HG02852 (cell line): ENCODE data around the gene YPEL4.
"Not testable (repeated sequence)": the region's sequence is repeated elsewhere in the genome, so short reads cannot be mapped to it uniquely, and the experiment has no call there.

Experiments used
- ATAC-seq: cut with Tn5 transposase; IDR thresholded peaks from one replicate; pipeline ENCODE4 v1.9.1; 2021; ENCODE audit warnings: mild to moderate bottlenecking, moderate library complexity; ENCODE audit not compliant: unreplicated experiment

The YPEL4 gene, protein sequence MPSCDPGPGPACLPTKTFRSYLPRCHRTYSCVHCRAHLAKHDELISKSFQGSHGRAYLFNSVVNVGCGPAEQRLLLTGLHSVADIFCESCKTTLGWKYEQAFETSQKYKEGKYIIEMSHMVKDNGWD

DNA sequence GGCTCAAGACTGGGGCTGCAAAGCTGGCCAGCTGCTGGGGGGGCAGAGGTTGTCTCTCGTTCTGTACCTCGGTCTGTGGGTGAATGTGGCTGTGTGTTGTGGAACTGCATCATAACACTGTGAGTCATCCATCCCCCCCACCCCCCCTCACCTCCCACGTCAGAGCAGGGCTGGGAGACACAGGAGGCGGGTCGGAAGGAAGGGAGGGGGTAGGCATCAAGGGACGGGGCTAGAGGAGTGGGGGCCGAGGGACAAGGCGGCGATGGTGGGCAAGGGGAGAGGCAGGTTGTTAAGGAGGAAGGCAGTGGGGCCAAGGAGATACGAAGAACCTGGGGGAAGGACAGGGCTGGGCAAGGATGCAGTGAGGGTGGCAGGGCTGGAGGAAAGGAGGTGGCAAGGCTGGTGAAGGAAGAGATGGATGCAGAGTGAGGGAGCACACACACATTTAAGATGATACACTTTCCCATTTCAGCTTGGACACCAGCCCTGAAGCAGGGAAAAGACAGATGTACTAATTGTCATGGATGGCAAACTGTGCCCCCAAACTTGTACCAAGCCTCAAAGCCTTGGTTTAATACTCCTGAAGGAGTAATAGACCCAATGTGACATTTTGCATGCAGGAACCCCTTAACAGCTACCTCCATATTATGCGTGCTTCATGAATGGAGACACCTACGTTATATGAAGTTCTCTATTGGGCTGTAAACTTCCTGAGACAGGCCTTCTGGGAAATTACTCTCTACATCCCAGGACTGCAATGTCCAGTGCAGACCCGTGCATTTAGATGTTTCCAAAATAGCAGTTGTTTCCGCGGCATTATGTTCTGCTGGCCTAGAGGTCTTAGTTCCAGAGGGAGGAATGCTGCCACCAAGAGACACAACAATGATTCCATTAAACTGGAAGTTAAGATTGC, at the start of gene YPEL4:
Gene YPEL4, minus strand, starts transcription at position 87 of the 913 bp plus-strand sequence. CDS start 2,805 bp downstream, outside the sequence.
- ATAC-seq: no peak

DNA sequence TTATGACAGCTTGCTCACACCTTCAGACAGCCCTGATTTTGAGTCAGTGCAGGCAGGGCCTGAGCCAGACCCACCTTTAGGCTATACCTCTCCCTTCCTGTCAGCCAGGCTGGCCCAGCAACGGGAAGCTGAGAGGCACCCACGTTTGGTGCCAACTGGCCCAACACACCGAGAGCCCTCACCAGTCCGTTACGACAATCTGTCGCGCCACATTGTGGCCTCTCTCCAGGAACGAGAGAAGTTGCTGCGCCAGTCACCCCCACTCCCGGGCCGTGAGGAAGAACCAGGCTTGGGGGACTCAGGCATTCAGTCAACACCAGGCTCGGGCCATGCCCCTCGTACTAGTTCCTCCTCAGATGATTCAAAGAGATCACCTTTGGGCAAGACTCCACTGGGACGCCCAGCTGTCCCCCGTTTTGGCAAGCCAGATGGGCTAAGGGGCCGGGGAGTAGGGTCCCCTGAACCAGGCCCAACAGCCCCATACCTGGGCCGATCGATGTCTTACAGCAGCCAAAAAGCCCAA, 49.2 kb upstream of the YPEL4 start:
- no peak for ATAC-seq

DNA sequence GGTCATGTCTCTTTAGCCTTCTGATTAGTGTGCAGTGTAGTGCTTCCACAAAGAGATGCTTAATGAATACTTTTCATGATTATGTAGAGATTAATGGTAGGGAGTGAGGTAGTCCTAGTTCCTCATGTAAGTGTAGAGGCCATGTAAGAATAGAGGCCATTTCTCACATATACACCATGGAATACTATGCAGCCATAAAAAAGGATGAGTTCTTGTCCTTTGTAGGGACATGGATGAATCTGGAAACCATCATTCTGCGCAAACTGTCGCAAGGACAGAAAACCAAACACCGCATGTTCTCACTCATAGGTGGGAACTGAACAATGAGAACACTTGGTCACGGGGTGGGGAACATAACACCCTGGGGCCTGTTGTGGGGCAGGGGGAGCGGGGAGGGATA, 40.8 kb upstream of the YPEL4 start:
- ATAC-seq: not testable (repeated sequence)

DNA sequence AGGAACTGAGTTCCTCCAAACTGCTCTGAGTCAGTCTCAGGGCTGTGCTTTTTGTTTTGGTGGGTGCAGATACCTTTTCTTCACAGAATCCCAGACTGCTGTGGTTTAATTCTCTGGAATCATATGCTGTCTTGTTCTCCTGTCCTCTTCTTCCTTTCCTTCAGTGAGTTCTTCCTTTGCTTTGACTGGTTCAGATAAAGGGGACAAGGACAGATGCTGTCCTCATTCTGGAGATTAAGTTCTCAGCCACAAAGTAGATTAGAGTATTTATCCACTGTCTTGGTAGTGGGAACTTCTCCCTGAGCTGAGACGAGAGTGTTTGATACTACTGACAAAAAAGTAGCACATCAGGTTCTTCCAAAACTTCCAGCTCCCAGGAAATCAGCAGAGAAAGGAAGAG, 31.5 kb upstream of the YPEL4 start:
- ATAC-seq: no peak

DNA sequence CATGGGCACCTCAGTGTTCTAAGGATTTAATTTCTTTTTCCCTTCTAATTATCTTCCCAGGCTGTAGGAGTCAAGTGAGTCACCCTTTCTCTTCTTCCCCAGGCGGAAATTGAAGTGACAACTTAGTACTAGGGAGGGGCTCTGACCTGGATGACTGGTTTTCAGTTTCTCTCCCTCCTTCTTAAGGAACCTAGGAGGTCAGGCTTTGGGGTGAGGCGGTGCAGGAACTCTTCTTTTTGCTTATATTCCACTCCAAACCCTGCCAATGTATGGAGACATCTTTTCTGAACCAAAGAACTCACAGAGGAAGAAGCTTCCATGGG, 30.8 kb upstream of the YPEL4 start:
- no peak for ATAC-seq

DNA sequence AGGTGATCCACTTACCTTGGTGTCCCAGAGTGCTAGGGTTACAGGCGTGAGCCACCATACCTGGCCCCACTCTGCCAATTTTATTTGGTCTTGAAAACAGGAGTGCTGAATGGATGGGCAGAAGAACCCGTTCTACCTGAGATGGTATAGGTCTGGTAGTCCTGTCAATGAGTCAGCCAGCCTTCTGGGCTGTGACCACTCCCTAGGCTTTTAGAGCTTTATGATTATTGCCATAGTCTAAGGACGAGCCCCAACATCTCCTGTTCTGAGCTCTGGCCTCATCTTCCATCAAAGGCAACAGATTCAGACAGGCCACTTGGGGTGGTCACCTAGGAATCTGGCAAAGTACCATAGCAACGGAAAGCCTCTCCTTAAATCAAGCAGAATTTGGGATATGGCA, 29.7 kb upstream of the YPEL4 start:
- no peak for ATAC-seq

DNA sequence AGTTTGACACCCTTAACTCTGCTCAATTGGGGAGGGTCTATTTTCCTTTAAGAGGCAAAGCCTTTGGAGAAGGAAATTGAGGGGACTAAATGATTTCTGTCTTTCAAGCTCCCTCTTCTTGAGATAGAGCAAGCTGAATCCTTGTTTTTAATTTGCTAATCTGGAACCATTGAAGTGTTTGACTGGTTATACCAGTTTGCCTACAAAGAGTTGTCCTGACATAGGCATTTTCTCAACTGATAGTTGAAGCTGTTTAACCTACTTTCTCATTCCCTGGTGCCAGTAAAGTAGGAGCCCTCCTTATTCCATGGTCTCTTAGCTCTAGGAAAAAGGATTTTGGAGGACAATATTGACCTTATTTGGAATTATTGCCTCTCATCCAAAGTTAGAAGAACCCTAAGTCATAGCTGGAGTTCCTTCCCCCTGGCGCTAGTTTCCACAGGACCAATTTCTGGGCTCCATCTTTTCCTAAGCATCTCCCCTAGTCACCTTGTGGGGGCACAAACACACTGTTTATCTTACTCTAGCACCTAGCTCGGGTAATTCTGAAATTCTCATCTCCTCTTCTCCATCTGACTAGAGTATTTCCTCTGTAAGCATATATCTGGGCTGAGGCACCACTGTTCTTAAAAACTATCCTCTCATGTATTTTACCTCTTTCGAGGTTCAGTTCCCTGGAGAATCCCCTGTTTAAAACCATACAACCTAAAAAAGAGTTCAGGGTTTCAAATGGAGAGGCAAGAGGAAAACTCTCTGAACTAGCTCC, 25.6 kb upstream of the YPEL4 start:
- ATAC-seq: no peak

DNA sequence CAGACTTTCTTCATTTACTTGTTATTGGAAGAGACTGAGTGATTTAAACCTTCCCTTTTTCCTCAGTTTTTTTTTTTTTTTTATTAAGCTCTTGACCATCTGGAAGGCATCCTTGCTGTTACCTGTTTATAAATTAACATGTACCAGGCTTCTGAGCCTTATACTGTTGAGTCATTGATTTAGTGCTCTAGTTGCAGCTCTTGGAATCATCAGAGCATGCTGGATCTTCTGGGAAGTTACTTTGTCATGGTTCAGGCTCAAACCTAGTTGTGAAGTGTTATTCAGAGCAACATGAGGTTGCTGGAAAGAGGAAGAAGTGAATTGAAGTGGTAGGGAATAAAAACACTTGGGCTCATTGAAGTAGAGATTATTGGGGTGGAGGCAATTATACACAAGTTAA, 24.5 kb upstream of the YPEL4 start:
- ATAC-seq: no peak

DNA sequence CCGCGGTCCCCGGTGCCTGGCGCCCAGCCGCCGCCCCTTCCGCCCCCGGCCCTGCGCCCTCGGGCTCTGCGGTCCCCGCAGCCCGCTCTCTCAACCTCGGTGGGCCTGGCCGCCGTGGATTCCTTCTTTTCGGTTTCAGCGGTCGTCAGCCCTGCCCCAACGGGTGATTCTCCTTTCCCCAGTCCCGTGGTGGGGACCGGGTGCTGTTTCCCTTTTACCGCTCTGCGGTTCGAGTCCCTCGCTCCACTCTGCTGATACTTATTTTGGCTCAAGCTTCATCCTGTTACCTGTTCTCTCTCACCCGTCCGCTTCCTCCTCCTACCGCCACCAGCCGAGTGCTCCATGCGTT, 18.7 kb upstream of the YPEL4 start:
- peak; percentile 5 for ATAC-seq

DNA sequence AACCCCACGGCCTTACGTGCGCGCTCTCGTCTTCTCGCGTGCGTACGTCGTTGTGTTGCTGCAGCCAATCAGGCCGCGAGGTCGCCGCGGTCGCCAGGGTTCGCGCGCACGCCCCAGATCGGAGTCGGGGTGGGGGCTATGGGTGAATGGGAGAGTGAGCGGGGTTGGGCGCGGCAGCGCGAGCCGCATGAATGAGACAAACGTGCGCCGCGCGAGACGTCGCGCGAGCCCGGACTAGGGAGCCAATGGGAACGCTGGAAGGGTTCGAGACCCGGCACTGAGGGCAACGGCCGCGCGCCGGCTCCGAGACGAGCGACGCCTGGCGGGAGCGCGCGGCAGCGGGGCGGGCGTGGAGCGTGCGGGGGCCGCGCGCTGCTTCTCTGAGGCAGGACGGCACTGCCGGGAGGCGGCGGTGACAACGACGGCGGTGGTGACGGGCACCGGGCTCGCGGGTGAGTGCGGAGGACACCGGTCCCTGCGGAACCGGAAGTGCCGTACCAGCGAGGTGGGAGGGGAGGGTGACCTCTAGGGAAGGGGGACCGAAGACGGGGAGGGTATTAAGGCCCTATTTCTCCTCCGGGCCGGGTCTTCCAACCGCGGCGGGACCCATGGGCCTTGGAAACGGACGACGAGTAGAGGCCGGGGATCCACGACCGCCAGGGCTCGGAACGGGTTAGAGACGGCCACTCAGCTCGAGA, 18.2 kb upstream of the YPEL4 start, which contains the start of gene ZDHHC5:
Gene ZDHHC5, plus strand, starts transcription at position 379 of the 698 bp plus-strand sequence. CDS start 4,977 bp downstream, outside the sequence.
- ATAC-seq: peak; percentile 78

DNA sequence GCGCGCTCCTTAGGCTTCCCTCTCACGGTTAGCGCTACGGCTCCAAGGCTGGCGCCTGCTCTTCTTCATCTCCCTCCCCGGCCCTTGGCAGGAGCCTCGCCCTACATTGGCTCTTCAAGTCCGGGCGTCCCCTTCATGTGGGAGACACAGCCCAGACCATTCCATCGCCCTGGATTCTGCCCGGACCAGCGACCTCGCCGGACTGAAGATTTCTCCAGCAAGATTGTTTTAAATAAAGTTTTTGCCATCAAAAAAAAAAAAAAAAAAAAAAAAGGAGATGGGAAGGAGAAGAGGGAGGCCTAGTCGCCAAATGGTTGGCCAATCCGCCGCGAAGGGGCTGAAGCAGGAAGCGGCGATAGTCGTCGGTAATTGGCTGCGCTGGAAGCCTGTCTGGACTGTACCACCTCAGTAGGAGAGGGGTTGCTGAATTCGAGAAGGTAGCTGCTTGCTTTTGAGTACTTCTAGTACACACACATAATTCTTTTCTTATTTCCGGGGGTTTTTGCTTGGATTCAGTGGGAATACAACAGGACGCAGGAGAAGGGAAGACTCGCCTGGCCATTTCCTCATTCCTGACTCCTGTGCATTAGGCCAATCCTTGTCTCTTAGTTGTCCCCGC, 17.5 kb upstream of the YPEL4 start:
- ATAC-seq: peak; percentile 65

DNA sequence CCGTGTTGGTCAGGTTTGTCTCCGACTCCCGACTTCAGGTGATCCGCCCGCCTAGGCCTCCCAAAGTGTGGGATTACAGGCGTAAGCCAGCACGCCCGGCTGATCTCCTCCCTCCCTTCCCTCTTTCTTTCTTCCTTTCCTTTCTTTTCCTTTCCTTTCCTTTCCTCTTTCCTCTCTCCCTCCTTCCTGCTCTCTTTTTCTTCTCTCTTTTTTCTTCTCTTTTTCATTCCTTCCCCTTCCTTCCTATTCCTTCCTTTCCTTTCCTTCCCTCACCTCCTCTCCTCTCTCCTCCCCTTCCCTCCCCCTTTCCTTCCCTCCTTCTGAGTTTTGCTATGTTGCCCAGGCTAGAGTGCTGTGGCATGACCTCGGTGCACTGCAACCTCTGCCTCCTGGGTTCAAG, 14.3 kb upstream of the YPEL4 start:
- ATAC-seq: no peak

DNA sequence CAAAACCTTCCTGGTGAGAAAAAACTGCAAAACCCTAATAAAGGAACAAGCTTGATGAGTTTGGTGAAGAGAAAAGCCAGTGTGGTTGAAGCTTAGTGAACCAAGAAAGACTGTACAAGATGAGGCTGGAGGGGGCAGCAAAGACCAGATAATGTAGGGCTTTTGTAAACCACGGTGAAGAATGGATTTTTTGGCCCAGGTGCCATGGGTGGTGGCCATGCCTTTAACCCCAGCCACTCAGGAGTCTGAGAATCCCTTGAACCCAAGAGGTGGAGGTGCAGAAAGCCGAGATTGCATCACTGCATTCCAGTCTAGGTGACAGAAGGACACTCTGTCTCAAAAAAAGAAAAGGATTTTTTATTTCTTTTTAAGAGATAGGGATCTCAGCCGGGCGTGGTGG, 13.2 kb upstream of the YPEL4 start:
- no peak for ATAC-seq

DNA sequence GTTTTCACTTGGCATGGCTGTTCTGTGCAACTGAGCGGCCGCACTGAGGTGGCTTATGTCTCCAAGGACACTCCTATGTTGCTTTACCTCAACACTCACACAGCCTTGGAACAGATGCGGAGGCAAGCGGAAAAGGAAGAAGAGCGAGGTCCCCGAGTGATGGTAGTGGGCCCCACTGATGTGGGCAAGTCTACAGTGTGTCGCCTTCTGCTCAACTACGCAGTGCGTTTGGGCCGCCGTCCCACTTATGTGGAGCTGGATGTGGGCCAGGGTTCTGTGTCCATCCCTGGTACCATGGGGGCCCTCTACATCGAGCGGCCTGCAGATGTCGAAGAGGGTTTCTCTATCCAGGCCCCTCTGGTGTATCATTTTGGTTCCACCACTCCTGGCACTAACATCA, 10.0 kb upstream of the YPEL4 start:
- ATAC-seq: no peak

DNA sequence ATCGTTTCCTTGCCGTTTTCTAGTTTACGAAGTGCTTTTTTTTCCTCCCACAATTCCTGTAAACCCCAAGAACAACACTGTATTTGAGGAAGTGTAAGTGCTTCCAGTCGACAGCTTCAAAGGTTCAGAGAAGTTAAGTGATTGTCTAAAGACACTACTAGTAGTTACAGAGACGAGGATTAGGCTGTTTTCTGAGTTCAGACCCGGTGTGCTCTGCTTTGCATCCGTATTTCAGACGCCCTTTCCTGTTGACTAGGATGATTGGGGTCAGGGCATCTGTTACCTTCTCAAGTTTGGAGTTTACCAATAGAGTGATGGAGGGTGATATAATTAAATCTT, 8.3 kb upstream of the YPEL4 start:
- ATAC-seq: no peak

DNA sequence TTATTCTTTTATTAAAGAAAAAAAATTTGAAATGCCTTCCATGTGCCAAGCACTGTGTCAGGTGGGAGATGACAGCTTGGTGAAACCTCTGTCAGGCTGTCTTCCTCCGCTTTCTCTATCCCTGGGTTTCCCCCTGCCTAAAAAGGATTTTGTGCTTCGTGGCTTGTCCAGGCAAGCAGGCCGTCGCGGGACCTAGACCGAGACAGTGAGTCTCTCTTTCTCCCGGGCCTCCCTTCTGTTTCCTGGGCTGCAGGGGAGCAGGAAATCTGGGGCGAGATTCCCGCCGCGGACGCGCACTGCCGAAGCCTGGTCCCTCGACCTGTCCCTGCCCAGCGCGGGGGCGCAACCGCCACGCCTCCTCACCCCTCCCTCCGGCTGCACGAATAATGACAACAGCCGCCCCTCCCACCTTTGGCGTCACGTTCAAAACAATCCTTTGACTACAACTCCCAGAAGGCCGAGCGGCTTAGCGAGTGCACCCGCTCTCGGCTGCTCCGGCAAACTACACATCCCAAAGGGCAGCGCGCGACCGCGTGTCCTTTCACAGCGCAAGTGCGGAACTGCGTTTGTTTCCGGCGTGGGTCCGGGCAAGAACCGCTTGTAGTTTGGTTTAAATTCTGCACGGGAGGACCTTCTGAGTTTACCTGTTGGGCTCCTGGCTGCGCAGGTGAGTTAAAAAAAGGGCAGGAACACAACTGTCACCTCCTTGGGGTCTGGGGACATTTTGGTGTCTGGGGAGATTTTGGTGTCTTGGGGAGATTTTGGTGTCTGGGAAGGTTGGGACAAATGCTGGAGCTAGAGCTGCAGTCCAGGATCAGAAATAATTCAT, 7.7 kb upstream of the YPEL4 start, which contains the start of gene CLP1:
Gene CLP1, plus strand, starts transcription at position 569 of the 829 bp plus-strand sequence. CDS start 1,715 bp downstream, outside the sequence.
- ATAC-seq: peak; percentile 99

DNA sequence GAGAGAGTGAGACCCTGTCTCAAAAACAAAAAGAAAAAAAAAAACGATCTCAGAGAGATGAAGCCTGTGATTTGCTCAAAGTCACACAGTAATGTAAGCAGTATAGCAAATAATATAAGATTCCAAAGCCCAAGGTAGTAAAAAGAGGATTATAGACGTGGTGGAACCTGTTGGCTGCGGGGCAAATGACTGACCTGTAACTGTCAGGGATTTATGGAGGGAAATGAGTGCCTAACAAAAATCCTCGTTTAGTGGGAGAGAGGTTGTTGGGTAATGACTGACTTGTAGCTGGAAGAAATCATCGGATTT, 7.1 kb upstream of the YPEL4 start:
- ATAC-seq: no peak

DNA sequence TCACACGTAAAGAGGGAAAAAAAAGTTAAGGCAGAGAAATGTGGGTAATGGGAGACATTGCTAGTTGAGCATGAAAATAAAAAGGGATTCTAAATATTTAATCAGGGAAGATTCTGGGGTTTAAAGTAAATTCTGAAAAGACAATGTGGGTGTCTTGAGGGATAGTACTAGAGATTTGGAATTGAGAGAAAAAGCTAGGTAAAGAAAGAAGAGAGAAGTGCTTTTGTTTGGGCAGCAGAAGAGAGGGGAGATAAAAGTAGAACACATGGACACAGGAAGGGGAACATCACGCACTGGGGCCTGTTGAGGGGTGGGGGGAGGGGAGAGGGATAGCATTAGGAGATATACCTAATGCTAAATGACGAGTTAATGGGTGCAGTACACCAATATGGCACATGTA, 3.5 kb upstream of the YPEL4 start:
- no peak for ATAC-seq

DNA sequence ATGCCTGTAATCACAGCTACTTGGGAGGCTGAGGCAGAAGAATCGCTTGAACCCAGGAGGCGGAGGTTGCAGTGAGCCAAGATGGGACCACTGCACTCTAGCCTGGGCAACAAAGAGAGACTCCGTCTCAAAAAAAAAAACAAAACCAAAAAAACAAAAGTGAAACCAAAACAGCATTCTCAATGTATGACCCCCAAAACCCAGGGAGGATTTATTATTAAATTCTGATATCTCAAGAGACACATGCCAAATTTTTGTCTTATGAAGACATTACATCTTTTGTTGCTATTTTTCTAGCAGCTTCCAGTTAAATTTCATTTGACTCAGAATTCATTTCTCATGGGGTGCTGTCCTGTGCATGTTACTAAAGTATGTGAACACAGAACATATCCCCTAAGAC, 3.0 kb upstream of the YPEL4 start:
- no peak for ATAC-seq

DNA sequence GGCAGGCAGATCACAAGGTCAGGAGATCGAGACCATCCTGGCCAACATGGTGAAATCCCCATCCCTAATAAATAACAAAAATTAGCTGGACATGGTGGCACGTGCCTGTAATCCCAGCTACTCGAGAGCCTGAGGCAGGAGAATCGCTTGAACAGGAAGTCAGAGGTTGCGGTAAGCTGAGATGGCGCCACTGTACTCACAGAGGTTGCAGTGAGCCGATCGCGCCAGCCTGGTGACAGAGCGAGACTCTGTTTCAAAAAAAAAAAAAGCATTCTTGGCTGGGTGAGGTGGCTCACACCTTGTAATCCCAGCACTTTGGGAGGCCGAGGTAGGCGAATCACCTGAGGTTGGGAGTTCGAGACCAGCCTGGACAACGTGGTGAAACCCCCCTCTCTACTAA, 2.5 kb upstream of the YPEL4 start:
- ATAC-seq: not testable (repeated sequence)
